Body of pancreas (tissue), 4 donors: ENCODE results near the gene DPEP1. TPM values are rescaled to one million over a fixed set of nuclear protein-coding genes. Genes with fewer than 3 reads are reported as not detected.

Experiments
- ATAC-seq: fragments of 150-250 bp; one replicate; pipeline ENCODE4 v1.9.1; 2016
- DNase-seq, 4 donors: peaks; one replicate each; pipeline ENCODE4 v3.0.0-alpha.2; 2019
- H3K27ac ChIP-seq, 4 donors: fragments of 200-600 bp; sonication (generic); 1 replicate in 3 of 4; 2 replicates in 1 of 4; pipeline versions ENCODE4 v1.5.1 to v1.6.1; 2016 to 2019; ENCODE audit warnings: mild to moderate bottlenecking in 1 of 4, mixed read lengths in 1 of 4, moderate library complexity in 1 of 4
- H3K27me3 ChIP-seq, 2 donors: fragments of 200-600 bp; sonication (generic); one replicate each; pipeline ENCODE4 v1.6.0; 2016; ENCODE audit warnings: mild to moderate bottlenecking in 1 of 2
- H3K36me3 ChIP-seq, 2 donors: fragments of 200-600 bp; sonication (generic); replicated peaks in 1 of 2; 2 replicates each; pipeline ENCODE4 v1.5.1; 2016; ENCODE audit warnings: low read depth in 2 of 2; ENCODE audit not compliant: insufficient read depth in 1 of 2
- H3K4me1 ChIP-seq: fragments of 200-600 bp; sonication (generic); one replicate; pipeline ENCODE4 v1.6.0; 2016
- H3K4me3 ChIP-seq, 2 donors: fragments of 200-600 bp; sonication (generic); 1 replicate in 1 of 2; 2 replicates in 1 of 2; pipeline ENCODE4 v1.5.1; 2016 to 2019
- H3K9me3 ChIP-seq, 3 donors: fragments of 200-600 bp; sonication (generic); 1 replicate in 2 of 3; 2 replicates in 1 of 3; pipeline ENCODE4 v1.5.1; 2016
- POLR2A ChIP-seq, 3 donors: fragments of 450-650 bp; IDR thresholded peaks; one replicate each; pipeline ENCODE4 v1.6.1; 2016; ENCODE audit warnings: antibody characterized with exemption in 3 of 3, mild to moderate bottlenecking in 2 of 3
- WGBS, 2 donors: methylation state at CpG; one replicate each; pipeline ENCODE4 v1.1.5; 2017; 5-methylcytosine and 5-hydroxymethylcytosine counted together
- intact Hi-C: fragments of 100-400 bp; cut with DNase I; formaldehyde crosslinking; loops from one replicate; pipeline ENCODE4 v1.15.1; 2023
- total RNA-seq, 2 donors: library from RNA; depleted of rRNA; stranded (reverse); fragments of >200 nt; gene quantifications; one replicate each; pipeline ENCODE4 v1.1.0, GENCODE V29; 2016
- TF ChIP-seq, protein P1 (sequence below), 7 experiments: fragments of 450-650 bp in 4 of 7; fragments of 200-600 bp in 3 of 7; sonication (generic) in 3 of 7; IDR thresholded peaks; one replicate each; pipeline ENCODE4 v1.5.1; 2016 to 2019; ENCODE audit warnings: antibody characterized with exemption in 7 of 7

DPEP1 gene
- total RNA-seq, 2 donors from 2014 or later: 116 to 147 TPM

DNA sequence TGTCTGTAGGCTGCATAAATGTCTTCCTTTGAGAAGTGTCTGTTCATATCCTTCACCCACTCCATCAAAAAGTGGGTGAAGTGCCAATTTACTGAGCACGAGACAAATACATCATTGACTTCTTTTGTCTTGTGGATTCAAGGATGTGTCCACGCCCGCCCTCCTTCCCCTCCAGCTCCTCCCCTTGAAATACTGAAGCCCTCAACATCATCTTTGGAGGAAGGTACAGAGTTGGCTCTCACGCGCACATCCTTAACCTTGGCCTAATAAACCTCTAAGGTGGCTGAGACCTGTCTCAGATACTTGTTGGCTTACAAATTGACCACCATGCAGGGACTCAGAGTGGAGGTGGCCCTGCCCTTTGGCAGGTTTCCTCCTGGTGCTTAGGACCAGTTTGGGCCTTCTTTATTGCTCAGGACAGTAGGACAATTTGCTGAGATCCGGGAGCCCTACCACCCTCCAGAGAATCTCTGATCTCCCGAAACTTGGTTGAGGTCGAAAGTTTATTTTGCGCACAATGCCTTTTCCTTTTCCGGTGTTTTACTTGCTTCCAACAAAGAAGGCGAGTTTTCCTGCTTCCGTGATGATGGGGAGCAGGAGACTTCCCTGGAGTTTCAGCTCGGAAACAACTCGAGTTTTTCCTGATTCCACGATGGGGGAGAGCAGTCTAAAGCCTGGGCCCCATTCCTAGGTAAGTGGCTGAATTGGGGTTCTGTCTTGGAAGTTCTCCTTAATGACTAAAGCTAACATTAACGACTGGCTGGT, 58.9 kb downstream of the DPEP1 start:
- Histone ChIP-seq H3K27me3 (no peaks in the 10 kb centered on the region), H3K9me3 (no peaks in the 10 kb centered on the region), H3K36me3 (no peaks in the 10 kb centered on the region), H3K27ac (no peak overlapping the region), H3K4me3 (no peak overlapping the region), H3K4me1 (no peaks in the 10 kb centered on the region)
- intact Hi-C loops: no loop called here
- no peak for ATAC-seq
- no peak for DNase-seq
- 87 to 93% methylated on average over 16 of the region's 16 CpGs for WGBS, 2 donors
- TF ChIP-seq POLR2A (IDR thresholded peaks at IDR 0.05): no peak
- TF ChIP-seq, protein P1, sequence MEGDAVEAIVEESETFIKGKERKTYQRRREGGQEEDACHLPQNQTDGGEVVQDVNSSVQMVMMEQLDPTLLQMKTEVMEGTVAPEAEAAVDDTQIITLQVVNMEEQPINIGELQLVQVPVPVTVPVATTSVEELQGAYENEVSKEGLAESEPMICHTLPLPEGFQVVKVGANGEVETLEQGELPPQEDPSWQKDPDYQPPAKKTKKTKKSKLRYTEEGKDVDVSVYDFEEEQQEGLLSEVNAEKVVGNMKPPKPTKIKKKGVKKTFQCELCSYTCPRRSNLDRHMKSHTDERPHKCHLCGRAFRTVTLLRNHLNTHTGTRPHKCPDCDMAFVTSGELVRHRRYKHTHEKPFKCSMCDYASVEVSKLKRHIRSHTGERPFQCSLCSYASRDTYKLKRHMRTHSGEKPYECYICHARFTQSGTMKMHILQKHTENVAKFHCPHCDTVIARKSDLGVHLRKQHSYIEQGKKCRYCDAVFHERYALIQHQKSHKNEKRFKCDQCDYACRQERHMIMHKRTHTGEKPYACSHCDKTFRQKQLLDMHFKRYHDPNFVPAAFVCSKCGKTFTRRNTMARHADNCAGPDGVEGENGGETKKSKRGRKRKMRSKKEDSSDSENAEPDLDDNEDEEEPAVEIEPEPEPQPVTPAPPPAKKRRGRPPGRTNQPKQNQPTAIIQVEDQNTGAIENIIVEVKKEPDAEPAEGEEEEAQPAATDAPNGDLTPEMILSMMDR (IDR thresholded peaks at IDR 0.05): no peak

DNA sequence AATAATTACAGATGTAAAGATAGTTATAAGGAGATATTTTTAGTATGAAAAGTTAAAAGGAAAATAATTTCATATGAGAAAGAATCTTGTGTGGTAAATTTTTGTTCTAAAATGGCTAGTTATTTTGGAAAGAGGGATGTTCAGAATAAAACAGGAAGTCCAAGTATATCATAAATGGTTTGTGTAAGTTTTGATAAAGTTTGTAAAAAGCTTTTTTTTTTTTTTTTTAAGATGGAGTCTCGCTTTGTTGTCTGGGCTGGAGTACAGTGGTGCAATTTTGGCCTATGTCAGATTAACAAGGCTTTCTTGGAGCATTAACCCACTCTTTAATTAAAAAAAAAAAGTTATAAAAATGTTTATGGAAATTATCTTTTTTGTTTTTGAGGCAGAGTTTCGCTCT, 64.8 kb downstream of the DPEP1 start:
- H3K27me3 ChIP-seq: no peaks in the 10 kb centered on the region
- ATAC-seq (no peak), DNase-seq (no peak)
- no peak overlapping the region for H3K4me3 ChIP-seq
- 90 to 98% methylated on average over 2 of the region's 2 CpGs for WGBS, 2 donors
- TF ChIP-seq, protein P1 (IDR thresholded peaks at IDR 0.05): no peak
- TF ChIP-seq POLR2A (IDR thresholded peaks at IDR 0.05): no peak
- H3K4me1 ChIP-seq: no peaks in the 10 kb centered on the region
- intact Hi-C loops: no loop called here
- no peak overlapping the region for H3K27ac ChIP-seq
- no peaks in the 10 kb centered on the region for H3K36me3 ChIP-seq
- H3K9me3 ChIP-seq: no peaks in the 10 kb centered on the region

DNA sequence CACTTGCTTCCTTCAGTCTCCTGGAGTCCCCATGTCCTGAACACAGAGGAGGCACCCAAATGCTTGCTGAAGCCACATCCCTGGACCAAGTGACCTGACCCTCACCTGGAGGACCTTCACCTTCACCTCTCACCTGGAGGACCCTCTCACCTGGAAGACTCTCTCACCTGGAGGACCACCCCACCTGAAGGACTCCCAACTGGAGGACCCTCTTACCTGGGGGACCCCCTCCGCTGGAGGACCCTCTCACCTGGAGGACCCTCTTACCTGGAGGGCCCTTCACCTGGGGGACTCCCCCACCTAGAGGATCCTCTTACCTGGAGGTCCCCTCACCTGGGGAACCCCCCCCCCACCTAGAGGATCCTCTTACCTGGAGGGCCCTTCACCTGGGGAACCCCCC, 72.5 kb downstream of the DPEP1 start:
- Histone ChIP-seq H3K4me3 (no peak overlapping the region), H3K27ac (no peak overlapping the region), H3K9me3 (no peaks in the 10 kb centered on the region), H3K36me3 (peaks cover 0 to 5% of the 10 kb centered on the region in 2 donors), H3K27me3 (no peaks in the 10 kb centered on the region), H3K4me1 (peaks cover 23% of the 10 kb centered on the region)
- ATAC-seq (no peak), DNase-seq (no peak)
- intact Hi-C loops: no loop called here
- WGBS, 2 donors: 82 to 100% methylated on average over 1 of the region's 1 CpG
- TF ChIP-seq POLR2A (IDR thresholded peaks at IDR 0.05): no peak
- TF ChIP-seq, protein P1 (IDR thresholded peaks at IDR 0.05): no peak

DNA sequence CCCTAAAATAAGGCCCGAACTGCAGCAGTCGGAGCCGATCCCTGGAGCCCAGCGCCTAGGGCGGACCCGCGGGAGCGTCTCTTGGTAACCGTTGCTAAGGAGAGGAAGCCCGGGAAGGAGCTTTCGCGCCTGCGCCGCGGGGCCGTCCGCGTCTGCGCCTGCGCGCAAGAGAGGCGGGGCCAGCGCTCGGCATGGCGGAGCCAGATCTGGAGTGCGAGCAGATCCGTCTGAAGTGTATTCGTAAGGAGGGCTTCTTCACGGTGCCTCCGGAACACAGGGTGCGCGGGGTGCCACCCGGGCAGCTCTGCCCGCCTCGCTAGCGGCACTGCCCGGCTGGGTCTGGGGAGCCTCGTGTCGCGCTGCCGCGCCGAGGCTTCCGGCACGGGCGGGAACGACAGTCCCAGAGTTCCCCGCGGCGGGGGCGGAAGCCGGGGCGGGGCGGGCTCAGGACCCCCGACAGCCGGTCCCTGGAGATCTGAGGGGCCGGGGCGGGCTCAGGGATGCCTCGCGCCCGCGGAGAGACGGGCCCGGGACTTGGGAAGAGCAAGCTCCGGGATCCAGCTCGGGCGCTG, 73.2 kb downstream of the DPEP1 start, which contains the start of gene CDK10:
Gene CDK10 (plus strand): TSS at position 170 of the 572 bp plus-strand sequence. CDS start 22 bp downstream, at position 192.
- peaks cover 23% of the 10 kb centered on the region for H3K4me1 ChIP-seq
- peak; percentile 89 for ATAC-seq
- intact Hi-C loops: no loop called here
- H3K4me3 ChIP-seq: peak within 1 kb of the TSS; percentile 81 to 88
- peak; percentile 40 to 85 (median 46) for TF ChIP-seq POLR2A (IDR thresholded peaks at IDR 0.05)
- TF ChIP-seq, protein P1 (IDR thresholded peaks at IDR 0.05): peak in 2 of 7 experiments; percentile 6
- peak within 1 kb of the TSS; percentile 60 to 94 (median 78) for H3K27ac ChIP-seq
- WGBS, 2 donors: 0% methylated on average over 9 to 67 of the region's 67 CpGs
- H3K36me3 ChIP-seq: peaks cover 0 to 10% of the 10 kb centered on the region in 2 donors
- no peaks in the 10 kb centered on the region for H3K27me3 ChIP-seq
- no peaks in the 10 kb centered on the region for H3K9me3 ChIP-seq
- DNase-seq: peak; percentile 91 to 94 (median 92)
